Activated CD8-positive, alpha-beta memory T cell treated with anti-CD3 and anti-CD28 coated beads, Interleukin-2, amount 50 U/mL, for 48 hours (primary cell): ENCODE measurements around the gene PHF21A.
A peak's percentile ranks its signal among the peaks of the same experiment; 100 is the strongest.

Experiments used
- DNase-seq: peaks from one replicate; pipeline ENCODE4 v3.0.0-alpha.2; 2020

The PHF21A gene

GRCh38 chr11:46121301-46121723, at the start of gene PHF21A:
TSS of gene PHF21A (minus strand) at chr11:46121454. CDS start at chr11:46084219, 37,235 bp downstream.
- peak; percentile 93 for DNase-seq

DNA sequence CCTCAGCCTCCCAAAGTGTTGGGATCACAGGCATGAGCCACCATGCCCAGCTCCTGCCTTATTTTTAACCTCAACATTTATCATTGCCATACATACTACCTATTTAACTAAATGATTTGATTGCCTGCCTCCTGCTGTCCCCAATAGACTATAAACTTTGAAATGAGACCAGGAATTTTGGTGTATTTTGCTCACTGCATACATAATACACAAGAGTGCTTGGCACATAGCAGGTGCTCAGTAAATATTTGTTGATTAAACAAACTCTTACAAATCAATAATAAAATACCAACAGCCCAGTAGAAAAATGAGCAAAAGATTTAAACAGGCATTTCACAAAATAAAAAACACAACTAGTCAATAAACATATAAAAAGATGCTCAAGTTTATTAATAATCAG, 49.5 kb upstream of the PHF21A start:
- no peak for DNase-seq

DNA sequence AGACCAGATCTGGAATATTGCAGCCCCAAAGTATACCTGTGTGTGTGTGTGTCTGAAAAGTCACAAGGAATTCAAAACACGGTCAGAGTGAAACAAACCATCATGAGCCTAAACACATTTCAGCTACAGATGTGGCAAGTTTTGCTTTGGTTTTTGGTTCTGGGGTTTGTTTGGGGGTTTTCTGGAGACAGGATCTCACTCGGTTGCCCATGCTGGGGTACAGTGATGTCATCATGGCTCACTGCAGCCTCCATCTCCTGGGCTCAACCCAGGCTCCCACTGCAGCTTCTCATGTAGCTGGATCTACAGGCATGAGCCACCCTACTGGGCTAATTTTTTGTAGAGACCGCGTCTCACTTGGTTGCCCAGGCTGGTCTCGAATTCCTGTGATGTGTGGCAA, 41.4 kb upstream of the PHF21A start:
- DNase-seq, result no peak

DNA sequence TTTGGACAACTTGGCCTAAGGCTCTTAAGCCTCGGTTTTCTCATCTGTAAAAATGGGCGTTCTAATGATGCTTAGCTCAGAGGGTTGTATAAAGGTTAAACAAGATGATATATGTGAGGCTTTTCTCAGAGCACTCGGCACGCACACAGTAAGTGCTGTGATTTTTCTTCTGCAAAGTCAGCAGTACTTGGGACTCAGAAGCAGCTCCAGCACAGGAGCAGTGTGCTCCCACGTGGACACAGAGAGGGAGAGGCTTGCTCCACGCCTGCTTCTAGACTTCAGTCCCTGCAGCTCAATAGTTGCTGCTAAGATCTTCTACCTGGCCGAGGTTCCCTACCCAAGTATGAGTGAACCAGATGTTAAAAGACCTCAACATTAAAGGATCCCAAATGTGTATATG, 39.9 kb upstream of the PHF21A start:
- DNase-seq, result no peak

DNA sequence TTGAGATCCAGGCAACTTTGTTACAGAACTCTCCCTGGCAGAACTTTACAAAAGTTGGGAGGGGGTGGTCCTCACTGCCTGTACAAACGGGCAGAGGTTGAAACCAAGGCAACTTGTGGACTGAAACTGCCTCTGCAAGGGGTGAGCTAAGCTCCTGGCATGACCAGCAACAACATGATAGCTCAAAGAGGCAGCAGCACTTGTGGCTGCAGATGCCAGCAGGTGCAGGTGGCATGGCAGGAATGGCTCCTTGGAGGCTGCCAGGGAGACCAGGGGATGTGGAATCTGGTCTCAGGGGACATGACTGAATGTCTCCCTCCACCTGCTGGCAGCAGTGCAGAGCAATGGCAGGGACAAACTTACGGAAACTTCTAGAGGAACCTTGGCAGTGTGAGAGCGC, 38.8 kb upstream of the PHF21A start:
- DNase-seq, result no peak

DNA sequence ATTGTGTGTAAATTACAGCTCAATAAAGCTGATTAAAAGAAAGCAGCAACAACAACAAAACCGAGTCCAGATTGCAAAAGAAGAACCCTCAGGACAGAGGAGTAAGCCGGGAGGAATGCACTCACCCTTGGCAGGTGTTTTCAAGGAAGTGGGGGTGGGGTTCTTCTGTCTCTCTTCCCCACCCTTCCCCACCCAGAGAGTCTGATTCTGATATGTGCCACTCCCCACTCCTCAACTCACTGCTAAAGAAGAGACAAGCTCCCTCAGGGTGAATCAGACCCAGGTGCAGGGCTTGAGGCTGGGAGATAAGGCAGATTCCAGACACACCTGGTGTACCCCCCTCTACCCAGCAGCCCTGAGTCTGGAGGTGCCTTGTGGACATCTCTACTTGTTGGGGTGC, 38.4 kb upstream of the PHF21A start:
- DNase-seq, result no peak

DNA sequence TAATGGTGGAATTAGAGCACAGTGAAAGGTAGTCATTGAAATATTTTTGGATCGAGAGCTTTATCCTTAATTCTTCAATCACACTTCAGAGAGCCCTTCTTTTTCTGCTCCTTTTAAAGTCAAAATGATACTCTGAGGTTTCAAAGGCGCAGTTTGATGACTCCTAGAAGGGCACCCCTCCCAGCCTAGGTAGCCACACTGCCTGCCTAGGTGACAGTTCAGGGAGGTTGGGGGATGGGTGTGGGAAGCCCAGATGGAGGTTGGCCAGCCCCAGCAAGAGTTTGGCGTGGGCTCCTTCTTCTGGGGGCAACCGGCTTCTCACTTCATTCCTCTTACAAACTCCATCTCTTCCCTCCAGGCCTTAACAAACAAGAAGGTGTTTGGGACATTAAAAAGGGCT, 28.6 kb upstream of the PHF21A start:
- DNase-seq, result no peak

GRCh38 chr11:46149342-46149741, 28.1 kb upstream of the PHF21A start:
- DNase-seq, result no peak

DNA sequence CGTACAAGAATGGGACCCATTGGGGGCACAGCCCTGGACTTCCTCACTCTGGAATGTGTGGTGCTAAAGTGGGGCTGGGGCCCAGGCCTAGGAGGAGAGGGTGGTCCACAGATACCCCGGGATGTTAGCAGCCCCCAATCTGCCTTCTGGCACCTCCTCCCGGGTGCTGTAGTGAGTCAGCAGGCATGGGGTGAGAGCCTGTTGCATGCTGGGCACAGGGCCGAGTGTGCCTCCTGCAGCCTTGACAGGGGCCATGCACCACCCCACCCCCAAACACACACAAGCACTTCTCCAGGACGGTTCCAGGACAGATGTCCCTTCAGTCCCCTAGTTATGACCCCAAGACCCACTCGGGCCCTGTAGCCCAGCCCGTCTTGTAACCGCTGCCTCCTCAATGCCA, 23.5 kb upstream of the PHF21A start:
- DNase-seq, result no peak

- DNase-seq, result no peak
Observed at GRCh38 chr11:46143049-46143806, 22.0 kb upstream of the PHF21A start.

DNA sequence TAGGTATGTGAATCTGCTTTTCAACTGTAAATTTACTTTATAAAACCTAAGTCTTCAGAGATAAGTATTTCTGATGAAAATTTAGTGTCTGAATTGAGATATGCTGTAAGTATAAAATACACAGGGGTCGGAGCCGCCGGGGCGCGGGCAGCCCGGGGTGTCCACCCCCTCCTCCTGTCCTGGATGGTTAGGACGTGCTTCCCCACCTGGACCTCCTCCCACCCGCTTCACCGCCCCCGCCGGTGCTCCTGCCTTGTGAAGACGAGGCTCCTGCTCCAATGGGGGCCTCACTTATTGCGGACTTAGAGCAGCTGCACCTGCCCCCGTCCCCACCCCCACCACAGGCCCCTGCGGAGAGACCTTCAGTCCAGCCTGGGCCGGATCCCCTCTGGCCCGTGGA, 21.3 kb upstream of the PHF21A start:
- DNase-seq, result no peak

GRCh38 chr11:46141597-46141996, 20.3 kb upstream of the PHF21A start:
- no peak for DNase-seq

- DNase-seq, result no peak
Observed at GRCh38 chr11:46134540-46134939, 13.3 kb upstream of the PHF21A start.

DNA sequence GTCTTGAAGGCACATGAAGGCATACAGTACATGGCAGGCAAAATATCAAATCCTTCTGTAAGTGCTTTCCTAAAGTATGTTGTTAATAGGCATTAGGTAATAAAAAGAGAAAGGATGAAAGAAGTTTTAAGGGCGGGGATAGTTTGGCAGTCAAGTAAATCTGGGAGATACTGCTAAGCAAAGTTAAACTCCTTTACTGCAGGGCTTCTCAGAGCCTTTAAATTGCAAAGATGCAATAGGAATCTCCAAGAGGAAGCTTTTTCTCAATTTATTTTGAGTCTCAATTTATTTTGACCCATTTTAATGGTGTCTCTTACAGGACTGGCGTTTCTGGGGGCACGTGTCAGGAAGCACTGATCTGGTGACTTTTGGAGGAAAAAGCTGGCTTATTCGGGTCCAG, 12.8 kb upstream of the PHF21A start:
- DNase-seq, result no peak

- no peak for DNase-seq
Observed at GRCh38 chr11:46133119-46133518, 11.9 kb upstream of the PHF21A start.

DNA sequence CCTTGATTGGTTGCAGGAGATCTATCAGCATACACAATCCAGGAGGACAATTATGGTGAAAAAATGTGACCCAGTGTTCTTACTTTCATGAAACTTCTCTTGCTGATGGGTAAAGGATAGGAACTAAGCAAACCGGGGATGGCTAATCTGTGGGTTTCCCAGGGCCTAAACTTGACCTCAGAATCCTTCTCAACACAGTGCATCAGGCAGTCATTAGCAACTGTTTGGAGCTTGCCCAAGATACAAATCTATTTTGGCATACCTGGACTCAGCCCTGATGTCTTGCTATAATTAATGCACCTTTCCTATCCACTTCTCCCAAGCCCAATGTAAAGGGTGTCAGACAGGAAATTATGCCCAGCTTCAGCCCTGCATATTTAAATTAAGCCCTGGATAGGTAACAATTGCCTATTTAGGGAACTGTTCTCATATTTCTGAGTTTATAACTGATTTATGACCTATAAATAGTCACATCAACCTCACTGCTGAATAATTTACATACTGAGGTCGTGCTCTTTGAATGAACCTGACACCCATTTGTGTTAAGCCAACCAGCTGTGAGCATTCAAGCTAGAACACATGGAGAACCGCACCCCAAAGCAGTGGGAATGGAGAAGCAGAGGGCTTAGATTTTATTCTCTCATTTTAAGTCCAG, 9.2 kb upstream of the PHF21A start:
- no peak for DNase-seq

DNA sequence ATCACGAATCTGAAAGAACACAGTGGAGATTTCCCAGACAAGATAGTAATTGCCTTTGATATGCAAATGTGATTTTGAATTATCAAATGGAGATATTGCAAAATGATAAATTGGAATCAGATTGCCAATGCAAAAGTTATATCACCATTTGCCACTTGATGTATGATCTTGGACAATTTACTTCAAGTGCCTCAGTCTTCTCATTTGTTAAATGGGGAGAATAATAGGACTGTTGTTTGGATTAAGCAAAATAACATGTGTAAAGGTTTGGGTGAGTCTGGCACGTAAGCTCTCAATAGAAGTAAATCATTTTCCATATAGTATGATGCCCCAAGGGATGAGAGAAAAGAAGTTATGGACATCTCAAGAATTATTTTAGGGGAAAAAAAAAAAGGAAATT, 7.9 kb upstream of the PHF21A start:
- no peak for DNase-seq

GRCh38 chr11:46127150-46127638, 5.9 kb upstream of the PHF21A start:
- peak; percentile 61 for DNase-seq

GRCh38 chr11:46125284-46125683, 4.0 kb upstream of the PHF21A start:
- no peak for DNase-seq

DNA sequence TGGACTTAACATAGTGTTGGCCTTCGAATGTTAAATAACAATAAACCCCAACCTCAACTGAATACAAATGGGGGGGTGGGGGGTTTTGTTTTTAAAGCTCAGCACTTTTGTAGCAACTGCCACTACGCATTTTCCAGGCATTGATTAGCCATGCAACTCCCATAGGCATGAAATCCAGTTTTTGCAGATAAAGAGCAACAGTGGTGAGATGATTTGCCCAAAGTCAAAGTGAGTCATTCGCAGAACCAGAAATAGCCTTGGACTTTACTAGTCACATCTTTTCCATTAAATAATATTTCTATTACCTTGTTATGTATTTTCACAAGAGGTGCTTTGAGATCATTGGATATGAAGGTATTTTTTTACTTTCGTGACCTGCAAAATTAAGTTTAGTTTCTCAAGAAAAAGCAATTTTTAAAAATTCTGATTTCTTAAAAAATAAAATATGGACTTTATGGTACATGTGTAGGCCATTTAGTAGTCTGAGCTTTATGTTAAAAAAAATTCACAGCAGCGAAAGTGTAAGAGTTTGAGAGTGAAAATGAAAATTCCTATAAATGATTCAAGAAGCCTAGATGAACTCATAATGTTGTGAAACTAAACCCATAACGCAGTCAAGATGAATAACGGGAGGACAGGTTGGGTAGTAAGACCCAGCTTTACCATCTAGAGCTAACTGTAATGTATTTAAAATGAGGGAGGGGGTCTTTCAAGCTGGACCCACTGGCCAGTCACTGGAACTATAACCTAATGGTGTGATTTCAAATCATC, 1.9 kb upstream of the PHF21A start:
- no peak for DNase-seq

DNA sequence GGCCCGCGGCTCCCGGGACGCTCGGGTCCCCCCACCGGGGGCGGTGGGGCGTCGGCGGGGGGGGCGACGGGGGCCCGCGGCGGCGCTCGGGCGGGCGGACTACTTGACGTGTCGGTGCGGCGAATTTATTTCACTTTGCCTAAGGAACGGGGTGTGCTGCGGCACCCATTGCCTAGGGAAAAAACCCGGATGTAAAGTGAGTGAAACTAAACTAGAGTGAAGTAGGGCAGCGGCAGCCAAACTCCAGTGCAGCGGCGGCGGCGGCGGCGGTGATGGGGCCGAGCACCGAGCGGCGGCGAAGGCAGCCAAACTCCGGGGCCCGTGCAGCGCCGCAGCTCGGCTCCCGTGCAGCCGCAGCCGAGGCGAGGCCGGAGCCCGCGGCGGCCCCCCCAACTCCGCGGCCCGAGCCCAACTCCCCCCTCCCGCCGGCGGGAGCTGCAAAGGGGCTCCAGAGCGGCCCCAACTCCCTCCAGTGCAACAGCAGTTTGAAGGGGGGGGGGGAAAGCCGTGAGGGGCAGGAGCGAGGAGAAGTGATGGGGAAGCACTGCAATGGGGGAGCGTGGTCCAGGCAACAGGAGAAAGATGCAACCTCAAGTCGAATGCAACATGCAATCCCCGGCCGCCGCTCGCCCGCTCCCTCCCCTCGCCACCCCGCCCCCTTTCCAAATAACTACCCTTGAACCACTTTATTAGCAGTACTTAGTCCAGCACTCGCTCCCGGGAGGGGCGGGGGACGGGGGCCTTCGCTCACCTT, 647 bp upstream of the PHF21A start:
- peak; percentile 85 for DNase-seq

DNA sequence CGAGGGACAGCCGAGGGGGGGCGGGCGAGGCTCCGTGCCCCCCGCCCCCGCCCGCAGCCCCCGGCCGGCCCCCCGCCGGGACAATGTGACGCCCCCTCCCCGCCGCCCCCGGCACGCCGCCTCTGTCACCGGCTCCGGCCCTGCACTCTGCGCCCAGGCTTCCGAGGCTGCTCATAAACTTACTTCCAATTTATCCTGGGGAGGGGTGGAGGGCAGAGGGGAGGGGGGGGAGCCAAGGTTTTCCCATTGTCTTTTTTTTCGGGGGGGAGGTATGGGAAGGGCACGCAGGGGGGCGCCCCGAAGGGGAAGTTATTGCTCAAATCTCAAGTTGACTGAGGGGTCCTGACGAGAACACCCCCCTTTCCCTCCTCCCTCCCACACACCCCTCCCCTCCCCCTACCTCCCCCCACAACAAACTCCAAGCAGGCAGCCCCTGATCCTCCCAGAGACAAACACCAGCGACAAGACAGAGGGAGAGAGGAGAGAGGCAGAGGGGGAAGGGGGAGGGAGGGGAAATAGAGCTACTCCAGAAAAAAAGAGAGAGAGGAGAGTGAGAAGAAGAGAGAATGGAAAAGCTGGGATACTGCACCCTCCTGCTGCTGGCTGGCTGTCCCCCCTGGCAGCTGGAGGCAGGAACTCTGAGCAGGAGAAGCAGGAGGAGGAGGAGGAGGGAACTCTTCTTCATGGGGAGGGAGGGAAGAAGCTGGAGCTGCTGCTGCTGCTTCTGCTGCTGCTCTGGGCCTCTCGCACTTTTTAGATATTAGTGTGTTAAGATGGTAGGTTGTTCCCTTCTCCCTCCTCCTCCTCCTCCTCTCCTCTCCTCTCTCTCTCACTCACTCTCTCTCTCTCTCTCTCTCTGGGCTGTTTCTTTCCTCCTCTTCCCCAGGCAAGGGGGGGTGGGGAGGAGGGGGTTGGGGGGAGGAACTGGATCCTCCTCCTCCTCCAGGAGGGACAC, 631 bp downstream of the PHF21A start:
- peak; percentile 61 for DNase-seq
